Coronary artery (tissue), 2 donors: ENCODE data around the gene MPL.

Source experiments
- DNase-seq: peaks from one replicate; pipeline ENCODE4 v3.0.0-alpha.2; 2017; ENCODE audit warnings: low spot score
- H3K27ac ChIP-seq, 2 donors: fragments of 200-600 bp; sonication (generic); one replicate each; pipeline ENCODE4 v1.5.1; 2016 to 2019
- H3K4me3 ChIP-seq: fragments of 200-600 bp; sonication (generic); 2 replicates; pipeline ENCODE4 v1.5.1; 2016; ENCODE audit warnings: mild to moderate bottlenecking, moderate library complexity
- CTCF ChIP-seq: fragments of 200-600 bp; sonication (generic); IDR thresholded peaks from one replicate; pipeline ENCODE4 v1.5.1; 2019; ENCODE audit warnings: antibody characterized with exemption

MPL gene

GRCh38 chr1:43305926-43306687, 31.5 kb upstream of the MPL start:
- DNase-seq, result no peak
- H3K27ac ChIP-seq, result no peak overlapping the region
- TF ChIP-seq CTCF, result no peak
- no peak overlapping the region for H3K4me3 ChIP-seq

GRCh38 chr1:43306688-43307457, 30.7 kb upstream of the MPL start:
- Histone ChIP-seq H3K27ac (no peak overlapping the region), H3K4me3 (no peak overlapping the region)
- TF ChIP-seq CTCF, result no peak
- no peak for DNase-seq

- no peak for TF ChIP-seq CTCF
- DNase-seq, result no peak
- no peak overlapping the region for H3K27ac ChIP-seq
- H3K4me3 ChIP-seq, result no peak overlapping the region
Measured at GRCh38 chr1:43307458-43308158, 30.0 kb upstream of the MPL start.

GRCh38 chr1:43308635-43309404, 28.8 kb upstream of the MPL start:
- DNase-seq, result no peak
- TF ChIP-seq CTCF, result no peak
- Histone ChIP-seq H3K4me3 (no peak overlapping the region), H3K27ac (no peak overlapping the region)

- H3K27ac ChIP-seq, result no peak overlapping the region
- DNase-seq, result no peak
- TF ChIP-seq CTCF, result no peak
- no peak overlapping the region for H3K4me3 ChIP-seq
Measured at GRCh38 chr1:43309405-43310025, 28.1 kb upstream of the MPL start.

GRCh38 chr1:43311521-43311920, 26.1 kb upstream of the MPL start:
- H3K27ac ChIP-seq, result no peak overlapping the region
- no peak overlapping the region for H3K4me3 ChIP-seq
- no peak for DNase-seq
- TF ChIP-seq CTCF, result no peak
